HG03354 (cell line): Measurements from ENCODE around the gene SLCO2A1.
"Not testable (repeated sequence)": the region's sequence is repeated elsewhere in the genome, so short reads cannot be mapped to it uniquely, and the experiment has no call there.

Experiments
- ATAC-seq: cut with Tn5 transposase; IDR thresholded peaks from one replicate; pipeline ENCODE4 v1.9.1; 2021; ENCODE audit warnings: mild to moderate bottlenecking; ENCODE audit not compliant: unreplicated experiment, poor library complexity, severe bottlenecking

SLCO2A1 gene

DNA sequence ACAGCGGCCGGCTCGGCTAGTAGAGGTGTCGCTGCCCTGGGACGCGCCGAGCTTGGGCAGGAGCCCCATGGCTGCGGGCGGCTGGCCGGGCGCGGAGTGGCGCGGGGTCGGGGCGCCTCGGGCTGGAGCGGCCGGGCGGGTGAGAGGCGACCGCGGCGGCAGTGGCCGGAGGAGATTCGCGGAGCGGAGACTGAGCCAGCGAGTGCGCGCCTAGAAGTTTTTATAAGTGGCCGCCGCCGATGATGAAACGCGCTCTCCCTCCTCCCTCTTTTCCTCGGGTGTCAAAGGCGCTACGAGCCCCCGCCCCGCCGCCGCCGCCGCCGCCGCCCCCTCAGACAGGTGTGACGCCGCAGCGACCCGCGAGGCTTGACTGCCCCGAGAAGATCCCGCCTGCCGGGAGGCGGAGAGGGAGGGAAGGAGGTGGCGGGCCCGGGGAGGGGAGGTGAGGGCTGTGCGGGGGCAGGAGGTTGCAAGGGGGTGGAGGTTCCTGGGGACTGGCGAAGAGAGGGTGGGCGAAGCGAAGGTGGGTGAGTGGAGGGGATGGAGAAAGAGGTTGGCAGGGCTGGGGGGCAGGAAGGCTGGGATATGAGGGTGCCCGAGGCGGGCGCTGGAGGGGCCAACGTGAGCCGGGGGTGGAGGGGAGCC, at the start of gene SLCO2A1:
TSS of gene SLCO2A1 (minus strand) at position 192 of the 645 bp plus-strand sequence. CDS start at position 69, 123 bp downstream.
- no peak for ATAC-seq

DNA sequence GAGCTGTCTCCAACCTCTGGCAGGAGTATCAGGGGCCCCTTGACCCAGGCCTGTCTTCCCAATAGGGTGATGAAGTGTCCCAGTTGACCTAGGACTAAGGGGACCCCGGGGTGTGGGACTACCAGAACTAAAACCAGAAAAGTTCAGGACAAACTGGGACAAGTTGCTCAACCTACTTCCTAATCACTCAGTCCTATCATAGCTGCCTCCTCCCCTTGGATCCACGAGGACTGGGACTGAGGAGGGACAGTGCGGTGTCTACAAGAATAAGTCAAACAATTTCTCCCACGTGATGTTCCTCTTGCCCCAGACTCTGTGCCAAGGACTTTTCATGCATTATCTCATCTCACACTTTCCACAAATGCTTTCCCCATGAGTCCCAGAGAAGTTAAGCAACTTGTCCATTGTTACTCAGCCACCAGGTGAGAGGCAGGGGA, 49.4 kb upstream of the SLCO2A1 start:
- no peak for ATAC-seq

DNA sequence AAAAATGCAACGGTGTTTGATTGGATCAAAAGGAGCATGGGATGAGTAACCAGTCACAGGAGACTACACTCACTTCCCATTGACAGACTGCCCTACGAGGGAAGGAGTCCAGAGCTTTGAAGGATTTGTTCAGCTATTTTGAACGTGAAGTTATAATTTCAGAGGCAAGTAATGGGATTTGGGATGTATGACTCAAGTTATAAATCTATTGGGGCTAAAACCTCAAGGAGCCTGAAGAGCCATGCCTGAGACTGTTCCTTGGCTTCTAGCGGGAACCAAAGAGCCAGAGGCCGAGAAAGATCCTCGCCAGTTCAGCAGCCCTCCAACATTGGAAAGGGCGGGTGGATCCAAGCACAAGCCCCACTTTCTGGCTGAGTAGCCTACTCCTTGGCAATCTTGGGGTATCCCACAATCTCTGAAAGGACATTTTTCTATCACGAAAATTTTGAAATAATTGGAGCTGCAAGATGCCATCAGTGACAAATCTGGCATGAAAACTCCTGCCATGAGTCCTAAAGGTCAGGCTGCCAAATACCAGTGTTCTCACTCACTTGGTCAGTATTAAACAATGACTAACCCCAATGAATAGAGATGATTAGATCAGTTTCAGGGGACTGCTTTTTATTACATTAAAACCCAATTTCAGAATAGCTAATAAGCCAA, 48.6 kb upstream of the SLCO2A1 start:
- ATAC-seq: no peak

DNA sequence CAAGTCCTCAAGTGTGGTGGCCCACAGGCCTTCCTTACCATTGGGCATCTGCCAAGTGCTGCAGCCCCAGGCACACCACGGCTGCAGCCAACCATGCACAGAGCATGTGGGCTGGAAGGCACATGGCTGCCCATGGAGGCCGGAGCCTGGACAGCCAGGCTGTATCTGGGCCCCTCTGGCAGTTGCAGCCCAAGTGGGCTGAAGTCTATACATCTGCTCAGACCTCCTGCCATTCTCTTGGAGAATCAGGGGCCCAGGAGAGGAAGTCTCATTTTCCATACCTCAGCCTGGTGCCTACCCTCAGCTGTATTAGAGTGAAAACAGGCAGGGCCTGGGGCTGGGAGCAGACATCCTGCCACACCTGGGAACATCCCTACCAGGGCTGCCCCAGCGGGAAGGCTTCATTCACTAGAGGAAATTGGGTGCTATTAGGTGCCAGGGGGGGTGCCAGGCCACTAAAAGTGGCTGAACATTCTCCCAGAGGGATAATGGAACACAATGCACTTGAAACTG, 48.0 kb upstream of the SLCO2A1 start:
- ATAC-seq: no peak

DNA sequence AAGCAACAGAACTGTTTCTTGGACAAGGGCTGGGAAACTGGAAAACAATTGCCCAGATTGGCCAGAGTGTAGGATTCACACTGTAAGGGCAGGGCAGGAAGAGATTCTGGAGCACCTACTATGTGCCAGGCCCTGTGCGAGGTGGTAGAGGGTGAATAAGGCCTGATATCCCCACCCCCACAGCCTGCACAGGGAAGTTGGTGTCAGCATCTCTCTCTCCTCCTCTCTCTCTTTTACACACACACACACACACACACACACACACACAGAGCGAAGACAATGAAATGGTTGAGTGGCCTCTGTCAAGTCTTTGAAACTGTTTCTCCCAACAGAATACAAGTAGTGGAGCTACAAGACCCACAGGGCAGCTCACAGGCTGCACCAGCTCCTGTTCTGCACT, 47.1 kb upstream of the SLCO2A1 start:
- ATAC-seq: no peak

DNA sequence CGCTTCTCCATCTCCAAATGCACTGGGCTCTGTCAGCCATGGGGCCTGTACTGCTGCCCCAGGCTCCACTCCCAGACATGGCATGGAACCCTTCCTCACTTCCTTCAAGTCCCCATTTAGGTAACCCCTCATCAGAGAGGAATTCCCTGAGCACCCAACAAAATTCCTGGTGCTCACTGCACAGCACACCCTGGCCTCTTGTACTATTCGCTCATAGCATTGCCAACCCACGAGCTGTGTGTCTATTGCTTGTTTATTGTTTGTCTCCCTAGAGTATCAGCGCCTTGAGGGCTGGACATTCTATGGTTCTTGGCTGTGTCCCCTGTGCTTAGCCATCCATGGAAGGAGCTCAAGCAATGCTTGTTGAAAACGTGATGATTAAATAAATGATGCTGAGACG, 46.1 kb upstream of the SLCO2A1 start:
- no peak for ATAC-seq

DNA sequence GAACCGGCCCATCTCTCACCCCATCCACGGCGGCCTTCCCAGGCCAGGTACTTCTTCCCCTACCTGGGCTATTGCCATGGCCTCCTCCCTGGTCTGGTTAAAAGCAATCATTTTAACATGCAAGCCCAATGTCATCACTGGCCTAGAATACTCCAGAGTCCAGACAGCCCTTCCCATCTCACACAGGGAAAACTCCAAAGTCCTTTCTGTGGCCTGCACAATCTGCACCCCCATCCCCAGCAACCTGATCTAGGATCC, 45.8 kb upstream of the SLCO2A1 start:
- no peak for ATAC-seq

DNA sequence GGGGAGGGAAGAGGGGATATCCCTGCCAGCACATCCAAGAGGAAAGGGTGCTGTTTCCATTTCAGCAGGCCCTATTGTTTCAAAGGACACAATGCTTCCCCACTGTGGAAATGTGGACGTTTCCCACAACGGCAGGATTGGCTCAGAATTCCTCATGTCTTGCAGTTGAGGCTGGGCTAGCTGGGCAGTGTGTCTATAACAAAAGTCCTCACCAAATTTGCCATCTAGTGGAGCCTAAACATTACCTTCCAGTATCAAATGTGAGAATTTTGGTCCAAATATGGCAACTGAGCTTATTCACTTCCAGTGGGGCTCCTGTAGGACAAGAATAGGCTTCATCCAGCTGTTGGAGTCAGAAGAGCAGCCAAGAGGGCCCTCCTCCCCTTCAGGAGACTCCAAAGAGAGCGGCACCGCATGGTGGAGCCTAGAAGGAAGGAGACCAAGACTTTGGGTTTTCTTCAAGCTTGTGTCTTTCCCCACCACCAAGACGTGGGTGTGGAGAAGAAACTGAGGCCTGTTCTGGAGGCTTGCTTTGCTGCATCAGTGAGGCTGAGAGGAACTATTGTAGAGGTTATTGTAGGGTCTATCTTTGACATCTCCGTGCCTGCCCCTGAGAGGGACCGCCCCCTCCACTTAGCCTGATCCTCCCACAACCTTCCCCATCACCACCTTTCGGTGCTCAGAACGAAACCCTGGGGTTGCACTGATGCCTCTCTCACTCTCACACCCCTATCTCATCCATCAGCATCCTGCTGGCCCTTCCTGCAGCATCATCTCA, 45.3 kb upstream of the SLCO2A1 start:
- no peak for ATAC-seq

DNA sequence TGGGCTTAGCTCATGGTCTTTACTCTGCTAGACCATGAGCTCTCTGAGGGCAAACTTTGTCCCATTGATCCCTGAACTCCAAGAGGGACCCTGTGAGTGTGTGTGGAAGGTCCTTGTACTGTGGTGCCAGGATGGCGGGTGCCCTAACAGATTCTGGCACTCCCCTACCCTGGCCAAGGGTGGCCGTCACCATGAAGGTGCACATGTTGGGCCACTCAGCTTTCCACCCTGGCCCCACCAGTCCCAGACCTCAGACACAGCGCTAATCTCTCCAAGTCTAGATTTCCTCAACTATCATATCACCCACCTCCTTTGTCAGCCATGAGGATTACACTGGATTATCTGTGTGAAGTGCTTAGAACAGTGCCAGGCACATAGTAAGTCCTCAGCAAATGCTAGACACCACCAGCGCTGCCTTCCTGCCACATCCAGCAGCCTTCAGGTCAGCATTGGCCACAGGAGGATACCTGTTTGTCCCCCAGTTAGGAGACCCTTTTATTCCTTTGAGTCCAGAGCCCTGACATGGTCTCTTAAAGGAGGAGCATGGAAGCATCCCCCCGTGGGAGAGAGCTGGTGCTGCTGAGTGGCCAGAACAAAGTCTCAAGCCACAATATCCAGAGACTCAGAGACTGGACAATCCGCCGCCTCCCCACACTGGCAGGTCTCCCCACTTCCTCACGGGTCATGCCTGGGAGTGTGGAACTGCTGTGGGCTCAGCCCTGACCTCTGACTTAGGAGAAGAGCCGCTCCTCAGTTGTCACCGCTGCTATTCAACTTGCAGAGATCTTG, 44.5 kb upstream of the SLCO2A1 start:
- ATAC-seq: no peak

DNA sequence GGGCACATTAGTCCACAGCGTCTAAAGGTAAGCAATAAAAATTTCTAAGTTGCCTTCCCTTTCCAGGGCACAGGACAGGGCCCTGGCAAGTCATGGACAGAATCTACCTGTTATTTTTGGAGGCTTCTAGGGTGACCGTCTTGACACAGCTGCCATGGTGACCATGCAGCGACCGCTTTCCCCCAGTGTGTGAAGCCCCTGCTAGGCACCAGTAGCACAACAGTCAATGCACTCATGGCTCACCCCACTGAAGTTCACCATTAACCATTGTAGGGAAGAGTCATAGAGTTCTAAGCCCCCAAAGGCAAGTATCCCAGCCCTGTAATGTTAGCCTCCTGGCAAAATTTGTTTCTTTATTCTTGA, 43.8 kb upstream of the SLCO2A1 start:
- ATAC-seq: no peak

DNA sequence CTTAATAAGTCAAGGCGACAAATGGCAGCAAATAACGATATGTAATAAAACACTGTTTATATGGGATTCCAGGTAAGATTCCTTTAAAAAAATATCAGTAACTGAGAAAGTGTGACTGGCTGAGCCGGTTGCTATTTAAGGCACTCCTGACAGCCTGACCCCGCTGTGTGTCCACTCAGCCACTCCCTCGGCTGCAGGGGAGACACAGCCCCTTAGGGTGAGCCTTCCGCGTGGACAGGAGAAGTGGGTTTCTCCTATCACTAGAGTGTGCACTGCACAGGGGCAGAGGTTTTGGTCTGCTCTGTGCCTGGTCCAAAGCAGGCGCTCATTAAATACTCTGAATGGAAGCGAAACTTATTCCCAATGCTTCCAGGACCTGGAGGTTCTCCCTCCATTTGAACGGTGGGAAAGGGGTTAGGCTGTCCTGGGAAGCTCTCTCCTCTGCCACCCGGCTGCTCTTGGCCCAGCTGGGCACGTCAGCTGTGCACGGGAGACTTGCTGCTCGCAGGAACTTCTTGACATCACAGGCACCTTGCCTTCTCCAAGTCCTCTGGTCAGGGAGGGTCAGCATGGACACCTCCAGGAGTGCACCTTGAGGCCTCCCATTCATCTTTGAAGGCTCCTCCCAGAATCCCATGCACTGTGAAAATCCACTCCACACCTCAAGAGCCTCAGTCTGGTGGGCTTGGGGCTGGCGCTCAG, 43.3 kb upstream of the SLCO2A1 start:
- no peak for ATAC-seq

DNA sequence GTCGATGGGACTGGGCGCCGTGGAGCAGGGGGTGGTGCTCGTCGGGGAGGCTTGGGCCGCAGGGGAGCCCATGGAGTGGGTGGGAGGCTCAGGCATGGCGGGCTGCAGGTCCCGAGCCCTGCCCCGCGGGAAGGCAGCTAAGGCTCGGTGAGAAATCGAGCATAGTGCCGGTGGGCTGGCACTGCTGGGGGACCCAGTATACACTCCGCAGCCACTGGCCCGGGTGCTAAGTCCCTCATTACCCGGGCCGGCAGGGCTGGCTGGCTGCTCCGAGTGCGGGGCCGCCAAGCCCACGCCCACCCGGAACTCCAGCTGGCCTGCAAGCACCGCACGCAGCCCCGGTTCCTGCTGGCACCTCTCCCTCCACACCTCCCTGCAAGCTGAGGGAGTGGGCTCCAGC, 40.6 kb upstream of the SLCO2A1 start:
- not testable (repeated sequence) for ATAC-seq

DNA sequence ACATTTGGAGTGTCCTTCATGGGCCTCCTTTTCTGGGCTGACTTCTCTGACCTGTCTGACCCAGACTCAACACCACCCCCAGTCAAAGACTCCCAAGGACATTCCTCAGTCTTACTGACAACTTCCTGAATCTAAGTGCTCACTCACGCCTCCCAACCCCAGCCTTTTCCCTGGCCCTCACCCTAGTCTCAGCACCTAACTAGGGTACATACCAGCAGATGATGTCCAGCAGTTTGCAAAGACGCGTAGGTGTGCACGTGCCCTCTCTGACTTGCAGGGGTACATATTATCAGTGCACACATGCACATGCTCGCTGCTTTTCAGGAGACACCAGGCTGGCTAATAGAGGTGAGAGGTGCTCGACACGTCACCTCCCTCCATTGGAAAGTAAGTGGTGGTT, 38.7 kb upstream of the SLCO2A1 start:
- ATAC-seq: no peak

DNA sequence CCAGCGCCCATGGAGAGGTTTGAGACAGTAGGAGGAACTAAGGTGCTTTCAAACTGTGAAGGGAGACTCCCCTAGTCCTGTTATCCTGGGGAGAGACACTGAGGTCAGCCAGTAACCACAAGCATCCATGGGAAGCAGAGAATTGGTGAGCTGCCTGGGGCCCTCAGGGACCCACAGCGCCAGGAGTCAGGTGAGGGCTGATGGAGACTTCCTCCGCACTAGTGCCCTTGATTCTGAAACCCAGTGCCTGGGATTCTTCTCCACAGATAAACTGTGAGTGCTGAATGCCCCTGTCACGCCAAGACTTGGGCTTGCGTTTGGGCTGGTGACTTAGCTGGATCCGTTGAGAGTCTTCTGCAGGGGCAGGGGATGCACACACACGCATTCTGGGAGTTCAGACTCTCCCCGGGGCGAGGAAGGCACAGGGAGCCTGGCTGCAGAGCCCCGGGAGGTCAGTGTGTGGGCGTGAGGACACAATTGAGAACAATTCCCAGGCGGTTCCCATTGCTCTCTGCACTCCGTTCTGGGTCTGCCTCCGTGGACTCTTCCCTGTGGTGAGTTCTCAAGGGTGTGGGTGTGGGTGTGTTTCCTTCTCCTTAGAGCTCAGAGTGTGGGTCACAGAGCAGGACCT, 37.9 kb upstream of the SLCO2A1 start:
- no peak for ATAC-seq

DNA sequence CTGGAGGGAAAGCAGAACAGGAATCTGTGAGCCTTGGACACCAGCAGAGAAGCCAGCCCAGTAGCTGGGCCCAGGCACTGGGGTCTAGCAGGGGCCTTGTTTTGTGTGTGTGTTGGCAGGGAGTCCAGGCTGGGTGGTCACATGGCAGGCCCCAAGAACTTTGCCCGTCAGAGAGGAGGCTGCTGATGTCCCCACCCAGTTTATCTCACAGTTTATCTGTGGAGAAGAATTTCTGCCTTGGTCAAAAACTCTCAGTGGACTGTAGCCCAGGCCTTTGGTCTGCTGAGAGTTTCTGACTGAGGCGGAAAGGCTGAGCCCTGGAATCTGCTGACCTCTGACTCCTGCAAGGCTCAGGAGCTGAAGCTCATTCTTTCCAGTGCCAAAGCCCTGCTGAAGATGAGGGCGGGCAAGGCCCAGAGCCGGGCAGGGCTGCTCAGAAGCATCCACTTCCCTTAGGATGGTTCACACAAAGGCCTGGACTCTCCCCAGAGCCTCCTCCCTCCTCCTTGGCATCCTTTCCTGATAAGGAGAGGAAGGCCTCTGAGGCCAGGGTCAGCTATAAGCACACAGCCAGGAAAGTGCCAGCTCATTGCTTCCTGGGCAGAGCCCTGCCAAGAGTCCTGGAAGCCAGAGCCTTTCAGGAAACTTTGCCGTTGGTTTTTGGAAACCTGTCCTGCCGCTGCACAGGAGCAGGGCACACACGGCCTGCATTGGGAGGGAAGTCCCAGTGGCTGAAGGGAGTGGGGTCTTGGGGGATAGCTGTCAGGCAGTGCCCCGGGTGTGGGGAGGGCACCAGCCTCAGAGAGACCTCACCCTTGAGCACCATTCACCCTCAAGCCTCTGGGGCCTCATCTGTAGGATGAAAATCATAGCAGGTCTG, 37.2 kb upstream of the SLCO2A1 start:
- ATAC-seq: no peak

DNA sequence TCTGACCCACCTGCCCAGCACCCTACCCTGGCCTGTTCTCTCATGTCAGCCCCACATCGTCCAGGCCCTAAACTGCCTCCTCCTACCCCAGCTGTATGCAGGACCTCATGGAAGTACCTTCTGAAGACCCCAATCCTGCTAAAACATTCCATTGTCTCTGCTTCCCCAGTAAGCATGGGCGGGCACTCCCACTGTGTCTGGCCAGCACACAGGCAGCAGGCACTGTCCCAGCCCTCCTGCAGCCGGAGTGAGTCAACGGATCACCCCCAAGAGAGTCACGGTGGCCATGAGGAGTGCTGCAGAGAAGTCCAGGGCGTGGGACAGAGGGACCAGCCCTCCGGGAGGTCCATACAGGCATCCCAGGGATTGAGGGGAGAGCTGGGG, 36.4 kb upstream of the SLCO2A1 start:
- no peak for ATAC-seq

DNA sequence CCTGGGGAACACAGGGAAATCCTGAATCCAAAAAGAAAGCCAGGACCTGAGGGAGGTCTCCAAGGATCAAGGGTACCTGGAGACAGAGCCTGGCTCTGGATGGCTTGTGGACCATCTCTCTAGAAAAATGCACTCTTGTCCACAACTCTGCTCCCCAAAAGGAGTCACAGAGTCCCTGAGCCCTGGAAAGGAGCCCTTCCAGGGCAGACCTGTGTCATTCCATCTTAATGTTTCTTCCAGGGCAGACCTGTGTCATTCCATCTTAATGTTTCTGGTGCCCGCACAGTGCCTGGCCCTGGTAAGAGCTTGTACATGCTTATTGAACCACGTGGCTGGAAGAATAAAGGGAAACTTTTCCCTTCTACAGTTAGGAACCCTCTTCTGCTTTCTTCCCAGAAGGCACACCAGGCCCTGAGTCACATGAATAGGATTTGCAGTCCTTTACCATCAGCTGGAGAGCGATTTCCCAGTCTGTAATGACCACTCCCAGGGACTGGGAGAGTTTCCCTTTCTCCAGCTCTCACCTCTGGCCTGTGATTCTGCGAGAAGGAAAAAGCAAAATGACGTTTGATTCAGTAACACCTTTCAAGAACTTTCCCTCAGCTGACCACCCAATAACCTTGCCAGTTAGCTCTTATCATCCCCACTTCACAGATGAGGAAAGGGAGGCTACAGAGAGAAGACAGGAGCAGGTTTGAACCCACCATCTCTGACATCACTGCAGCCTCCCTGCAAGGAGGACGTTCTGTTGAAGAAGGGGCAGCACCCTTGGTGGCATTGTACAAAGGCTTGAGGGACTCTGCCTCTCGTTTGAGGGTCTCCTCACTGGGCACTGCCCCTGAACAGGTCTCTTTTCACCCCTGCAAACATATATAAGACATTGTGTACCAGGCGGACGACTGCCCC, 35.8 kb upstream of the SLCO2A1 start:
- ATAC-seq: no peak
